Gastrocnemius medialis (tissue), 4 donors: ENCODE results near the gene SPG7. TPM values are rescaled to one million over a fixed set of nuclear protein-coding genes. Genes with fewer than 3 reads are reported as not detected.

Source experiments
- ATAC-seq, 2 donors: fragments of 150-250 bp; one replicate each; pipeline ENCODE4 v1.9.1; 2016
- DNase-seq, 2 donors: peaks; one replicate each; pipeline ENCODE4 v3.0.0-alpha.2; 2019
- H3K27ac ChIP-seq, 4 donors: fragments of 200-600 bp; sonication (generic); 1 replicate in 1 of 4; 2 replicates in 3 of 4; pipeline ENCODE4 v1.5.1; 2016 to 2018; ENCODE audit warnings: mild to moderate bottlenecking in 2 of 4, moderate library complexity in 1 of 4
- H3K27me3 ChIP-seq, 3 donors: fragments of 200-600 bp; sonication (generic) in 2 of 3; 1 replicate in 1 of 3; 2 replicates in 2 of 3; pipeline versions ENCODE4 v1.5.1 to v1.6.0; 2016 to 2019; ENCODE audit warnings: mild to moderate bottlenecking in 1 of 3, moderate library complexity in 1 of 3
- H3K36me3 ChIP-seq, 2 donors: fragments of 200-600 bp; sonication (generic) in 1 of 2; one replicate each; pipeline ENCODE4 v1.5.1; 2017 to 2018
- H3K4me1 ChIP-seq, 2 donors: fragments of 200-600 bp; sonication (generic) in 1 of 2; one replicate each; pipeline ENCODE4 v1.5.1; 2016 to 2017; ENCODE audit warnings: mild to moderate bottlenecking in 2 of 2
- H3K4me3 ChIP-seq, 4 donors: fragments of 200-600 bp; sonication (generic) in 3 of 4; 1 replicate in 1 of 4; 2 replicates in 3 of 4; pipeline ENCODE4 v1.5.1; 2016 to 2019; ENCODE audit warnings: mild to moderate bottlenecking in 2 of 4
- H3K9me3 ChIP-seq, 3 donors: fragments of 200-600 bp; sonication (generic) in 2 of 3; 1 replicate in 1 of 3; 2 replicates in 2 of 3; pipeline ENCODE4 v1.5.1; 2016 to 2019
- POLR2A ChIP-seq, 2 donors: fragments of 450-650 bp; IDR thresholded peaks; one replicate each; pipeline ENCODE4 v1.6.1; 2017; ENCODE audit warnings: antibody characterized with exemption in 2 of 2, mild to moderate bottlenecking in 2 of 2, moderate library complexity in 2 of 2
- in situ Hi-C, 4 donors: fragments of 200-750 bp; cut with MboI; loops; one replicate each; pipeline versions ENCODE4 v1.15.0 to v1.8.0; 2017; ENCODE audit warnings: low sequenced_read_pairs in 4 of 4
- intact Hi-C: fragments of 100-400 bp; cut with DNase I; formaldehyde crosslinking; loops from one replicate; pipeline ENCODE4 v1.15.1; 2023; ENCODE audit warnings: low total_unique reads
- total RNA-seq, 4 donors: library from RNA; depleted of rRNA; stranded (reverse); fragments of >200 nt; gene quantifications; one replicate each; pipeline versions ENCODE4 v1.1.0 to v1.2.3, GENCODE V29; 2016
- TF ChIP-seq, protein P1 (sequence below), 5 experiments: fragments of 450-650 bp in 3 of 5; fragments of 200-600 bp in 2 of 5; sonication (generic) in 2 of 5; IDR thresholded peaks in 4 of 5; conservative IDR thresholded peaks in 1 of 5; 1 replicate in 4 of 5; 2 replicates in 1 of 5; pipeline ENCODE4 v1.5.1; 2016 to 2019; ENCODE audit warnings: antibody characterized with exemption in 5 of 5, mild to moderate bottlenecking in 3 of 5, moderate library complexity in 3 of 5

The SPG7 gene
- total RNA-seq, 4 donors from 2014 or later, result 67.7 to 117 (median 100.0) TPM

DNA sequence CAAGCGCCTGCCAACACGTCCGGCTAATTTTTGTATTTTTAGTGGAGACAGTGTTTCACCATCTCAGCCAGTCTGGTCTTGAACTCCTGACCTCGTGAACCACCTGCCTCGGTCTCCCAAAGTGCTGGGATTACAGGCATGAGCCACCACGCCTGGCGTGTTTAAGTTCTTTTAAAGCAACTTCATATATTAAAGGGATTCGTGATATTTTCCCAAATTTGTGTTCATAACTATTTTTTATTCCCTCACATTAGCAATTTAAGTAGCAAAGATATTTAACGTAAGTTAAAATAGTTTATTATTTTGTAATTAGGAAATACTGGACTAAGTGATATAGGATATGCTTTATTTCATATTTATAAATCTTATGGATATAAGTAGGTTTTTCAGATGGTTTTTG, 4.2 kb downstream of the SPG7 start:
- no peak overlapping the region for H3K4me3 ChIP-seq
- no peak overlapping the region for H3K27ac ChIP-seq
- H3K9me3 ChIP-seq, result no peaks in the 10 kb centered on the region
- no peaks in the 10 kb centered on the region for H3K27me3 ChIP-seq
- intact Hi-C loops, result no loop called here
- DNase-seq (no peak), ATAC-seq (no peak)
- in situ Hi-C loops, result loop anchor here in 2 of 4 donors (25.0 kb wide), 2 partner anchors 175 to 275 kb away; no protein-coding TSS in a partner anchor
- peaks cover 0 to 57% of the 10 kb centered on the region in 2 donors for H3K36me3 ChIP-seq
- peaks cover 11% of the 10 kb centered on the region in 2 donors for H3K4me1 ChIP-seq
- TF ChIP-seq POLR2A (IDR thresholded peaks at IDR 0.05), result no peak
- TF ChIP-seq, protein P1, sequence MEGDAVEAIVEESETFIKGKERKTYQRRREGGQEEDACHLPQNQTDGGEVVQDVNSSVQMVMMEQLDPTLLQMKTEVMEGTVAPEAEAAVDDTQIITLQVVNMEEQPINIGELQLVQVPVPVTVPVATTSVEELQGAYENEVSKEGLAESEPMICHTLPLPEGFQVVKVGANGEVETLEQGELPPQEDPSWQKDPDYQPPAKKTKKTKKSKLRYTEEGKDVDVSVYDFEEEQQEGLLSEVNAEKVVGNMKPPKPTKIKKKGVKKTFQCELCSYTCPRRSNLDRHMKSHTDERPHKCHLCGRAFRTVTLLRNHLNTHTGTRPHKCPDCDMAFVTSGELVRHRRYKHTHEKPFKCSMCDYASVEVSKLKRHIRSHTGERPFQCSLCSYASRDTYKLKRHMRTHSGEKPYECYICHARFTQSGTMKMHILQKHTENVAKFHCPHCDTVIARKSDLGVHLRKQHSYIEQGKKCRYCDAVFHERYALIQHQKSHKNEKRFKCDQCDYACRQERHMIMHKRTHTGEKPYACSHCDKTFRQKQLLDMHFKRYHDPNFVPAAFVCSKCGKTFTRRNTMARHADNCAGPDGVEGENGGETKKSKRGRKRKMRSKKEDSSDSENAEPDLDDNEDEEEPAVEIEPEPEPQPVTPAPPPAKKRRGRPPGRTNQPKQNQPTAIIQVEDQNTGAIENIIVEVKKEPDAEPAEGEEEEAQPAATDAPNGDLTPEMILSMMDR (IDR thresholded peaks at IDR 0.05 in 4 of 5, conservative IDR thresholded peaks at IDR 0.05 in 1 of 5), result no peak

DNA sequence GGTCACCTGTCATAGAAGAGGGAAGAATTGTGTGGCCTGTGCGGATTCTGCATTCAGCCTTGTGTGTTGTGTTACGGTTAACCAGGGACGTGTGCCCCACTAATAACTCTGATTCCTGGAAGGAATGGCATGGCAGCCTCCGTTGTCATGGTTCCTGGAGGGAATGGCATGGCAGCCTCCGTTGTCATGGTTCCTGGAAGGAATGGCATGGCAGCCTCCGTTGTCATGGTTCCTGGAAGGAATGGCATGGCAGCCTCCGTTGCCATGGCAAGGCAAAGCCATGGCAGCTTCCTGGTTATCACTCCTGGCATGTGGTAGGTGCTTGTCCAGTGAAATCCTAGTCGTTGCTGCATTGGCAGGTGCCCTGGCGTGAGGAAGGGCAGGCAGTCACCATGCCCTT, 8.9 kb downstream of the SPG7 start:
- DNase-seq (no peak), ATAC-seq (no peak)
- Histone ChIP-seq H3K27ac (no peak overlapping the region), H3K9me3 (no peaks in the 10 kb centered on the region), H3K36me3 (peaks cover 0 to 69% of the 10 kb centered on the region in 2 donors), H3K27me3 (no peaks in the 10 kb centered on the region), H3K4me3 (no peak overlapping the region), H3K4me1 (no peaks in the 10 kb centered on the region)
- intact Hi-C loops (no loop called here), in situ Hi-C loops (loop anchor here in 2 of 4 donors (25.0 kb wide), 2 partner anchors 180 to 280 kb away; no protein-coding TSS in a partner anchor)
- TF ChIP-seq, protein P1 (IDR thresholded peaks at IDR 0.05 in 4 of 5, conservative IDR thresholded peaks at IDR 0.05 in 1 of 5), result no peak
- no peak for TF ChIP-seq POLR2A (IDR thresholded peaks at IDR 0.05)

DNA sequence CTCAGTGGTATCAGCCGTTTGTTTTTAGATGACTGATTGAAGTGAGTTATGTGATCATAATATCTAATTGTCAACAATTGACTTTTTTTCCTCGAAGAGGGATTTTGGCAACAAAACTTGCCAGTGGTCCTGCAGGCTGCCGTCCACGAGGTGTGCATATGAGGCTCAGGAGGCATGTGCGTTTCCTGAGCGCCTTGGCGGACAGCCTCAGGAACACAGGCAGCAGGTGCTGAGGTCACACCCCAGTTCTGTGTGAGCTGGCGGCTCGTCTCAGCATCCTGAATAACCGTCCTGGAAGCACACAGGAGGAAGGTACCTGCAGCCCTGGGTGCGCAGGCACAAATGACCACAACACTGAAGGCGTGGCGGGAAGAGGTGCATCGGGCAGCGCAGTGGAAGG, 11.7 kb downstream of the SPG7 start:
- ATAC-seq (no peak), DNase-seq (no peak)
- TF ChIP-seq POLR2A (IDR thresholded peaks at IDR 0.05), result no peak
- TF ChIP-seq, protein P1 (IDR thresholded peaks at IDR 0.05 in 4 of 5, conservative IDR thresholded peaks at IDR 0.05 in 1 of 5), result no peak
- in situ Hi-C loops, result loop anchor here in 2 of 4 donors (25.0 kb wide), 2 partner anchors 183 to 283 kb away; no protein-coding TSS in a partner anchor
- H3K9me3 ChIP-seq, result no peaks in the 10 kb centered on the region
- H3K4me3 ChIP-seq, result no peak overlapping the region
- intact Hi-C loops, result no loop called here
- no peaks in the 10 kb centered on the region for H3K27me3 ChIP-seq
- no peak overlapping the region for H3K27ac ChIP-seq
- H3K4me1 ChIP-seq, result peaks cover 4 to 5% of the 10 kb centered on the region in 2 donors
- peaks cover 0 to 62% of the 10 kb centered on the region in 2 donors for H3K36me3 ChIP-seq

DNA sequence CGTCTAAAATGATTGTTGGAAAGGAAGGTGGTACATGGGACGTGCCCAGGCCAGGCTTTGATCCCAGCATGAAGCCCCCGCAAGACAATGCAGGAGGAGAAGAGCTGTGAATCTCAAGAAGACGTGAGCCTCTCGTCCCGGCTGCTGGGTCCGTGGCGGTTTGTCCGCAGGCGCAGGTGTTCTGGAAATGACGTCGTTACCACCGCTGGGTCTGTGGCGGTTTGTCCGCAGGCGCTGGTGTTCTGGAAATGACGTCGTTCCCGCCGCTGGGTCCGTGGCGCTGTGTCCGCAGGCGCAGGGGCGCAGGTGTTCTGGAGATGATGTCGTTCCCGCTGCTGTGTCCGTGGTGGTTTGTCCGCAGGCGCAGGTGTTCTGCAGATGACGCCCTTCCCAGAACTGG, 14.1 kb downstream of the SPG7 start:
- Histone ChIP-seq H3K36me3 (peaks cover 0 to 65% of the 10 kb centered on the region in 2 donors), H3K9me3 (no peaks in the 10 kb centered on the region), H3K27ac (no peak overlapping the region), H3K4me1 (peaks cover 14 to 17% of the 10 kb centered on the region in 2 donors), H3K27me3 (no peaks in the 10 kb centered on the region), H3K4me3 (no peak overlapping the region)
- intact Hi-C loops, result no loop called here
- in situ Hi-C loops, result loop anchor here in 2 of 4 donors (25.0 kb wide), 2 partner anchors 185 to 285 kb away; no protein-coding TSS in a partner anchor
- ATAC-seq (no peak), DNase-seq (no peak)
- TF ChIP-seq, protein P1 (IDR thresholded peaks at IDR 0.05 in 4 of 5, conservative IDR thresholded peaks at IDR 0.05 in 1 of 5), result no peak
- no peak for TF ChIP-seq POLR2A (IDR thresholded peaks at IDR 0.05)
